HG02870 (cell line): ENCODE data around the gene CCDC170.
"Not testable (repeated sequence)": the region's sequence is repeated elsewhere in the genome, so short reads cannot be mapped to it uniquely, and the experiment has no call there.

Source experiments
- ATAC-seq: cut with Tn5 transposase; IDR thresholded peaks from one replicate; pipeline ENCODE4 v1.9.1; 2021; ENCODE audit warnings: mild to moderate bottlenecking, moderate library complexity; ENCODE audit not compliant: unreplicated experiment

Gene CCDC170, protein sequence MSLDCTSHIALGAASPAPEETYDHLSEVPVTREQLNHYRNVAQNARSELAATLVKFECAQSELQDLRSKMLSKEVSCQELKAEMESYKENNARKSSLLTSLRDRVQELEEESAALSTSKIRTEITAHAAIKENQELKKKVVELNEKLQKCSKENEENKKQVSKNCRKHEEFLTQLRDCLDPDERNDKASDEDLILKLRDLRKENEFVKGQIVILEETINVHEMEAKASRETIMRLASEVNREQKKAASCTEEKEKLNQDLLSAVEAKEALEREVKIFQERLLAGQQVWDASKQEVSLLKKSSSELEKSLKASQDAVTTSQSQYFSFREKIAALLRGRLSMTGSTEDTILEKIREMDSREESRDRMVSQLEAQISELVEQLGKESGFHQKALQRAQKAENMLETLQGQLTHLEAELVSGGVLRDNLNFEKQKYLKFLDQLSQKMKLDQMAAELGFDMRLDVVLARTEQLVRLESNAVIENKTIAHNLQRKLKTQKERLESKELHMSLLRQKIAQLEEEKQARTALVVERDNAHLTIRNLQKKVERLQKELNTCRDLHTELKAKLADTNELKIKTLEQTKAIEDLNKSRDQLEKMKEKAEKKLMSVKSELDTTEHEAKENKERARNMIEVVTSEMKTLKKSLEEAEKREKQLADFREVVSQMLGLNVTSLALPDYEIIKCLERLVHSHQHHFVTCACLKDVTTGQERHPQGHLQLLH

DNA sequence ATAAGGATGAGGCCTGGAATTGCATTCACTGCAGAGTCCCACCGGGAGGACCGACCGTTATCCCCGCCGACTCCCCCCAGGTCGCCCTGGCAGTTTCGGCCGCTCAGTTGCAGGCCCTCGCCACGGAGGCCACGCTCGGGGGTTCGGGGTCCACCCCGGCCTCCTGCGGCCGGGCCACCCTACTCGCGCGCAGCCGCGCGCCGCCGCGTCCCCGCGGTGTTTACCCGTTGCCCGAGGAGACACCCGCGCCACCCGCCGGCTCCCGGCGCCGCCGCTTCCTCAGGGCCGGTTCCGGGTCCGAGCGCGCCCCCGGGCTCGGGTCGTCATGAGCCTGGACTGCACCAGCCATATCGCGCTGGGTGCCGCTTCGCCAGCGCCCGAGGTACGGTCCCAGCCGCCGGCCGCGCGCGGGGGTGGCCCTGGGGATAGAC, at the start of gene CCDC170:
CCDC170 (plus strand) TSS at position 214 of the 431 bp plus-strand sequence; CDS start at position 326, 112 bp downstream.
- no peak for ATAC-seq

DNA sequence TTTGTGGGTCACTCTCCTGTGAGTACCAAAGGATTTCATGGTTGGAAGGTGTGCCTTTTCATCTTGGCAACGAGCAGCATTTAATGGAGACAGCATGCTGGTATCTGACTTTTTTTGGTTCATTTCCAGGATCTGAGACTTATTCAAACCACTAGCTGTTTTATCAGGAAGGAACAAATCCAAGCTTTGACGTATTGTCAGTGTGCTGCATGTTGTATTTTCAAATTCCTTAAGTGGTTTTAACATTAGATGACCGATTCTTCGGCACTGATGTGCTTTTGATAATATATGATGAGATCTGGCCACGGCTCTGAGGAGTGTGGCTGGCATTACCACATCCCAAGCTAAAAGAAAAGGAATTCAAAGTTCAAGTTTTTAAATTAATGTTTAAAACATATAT, 48.3 kb upstream of the CCDC170 start:
- ATAC-seq: no peak

DNA sequence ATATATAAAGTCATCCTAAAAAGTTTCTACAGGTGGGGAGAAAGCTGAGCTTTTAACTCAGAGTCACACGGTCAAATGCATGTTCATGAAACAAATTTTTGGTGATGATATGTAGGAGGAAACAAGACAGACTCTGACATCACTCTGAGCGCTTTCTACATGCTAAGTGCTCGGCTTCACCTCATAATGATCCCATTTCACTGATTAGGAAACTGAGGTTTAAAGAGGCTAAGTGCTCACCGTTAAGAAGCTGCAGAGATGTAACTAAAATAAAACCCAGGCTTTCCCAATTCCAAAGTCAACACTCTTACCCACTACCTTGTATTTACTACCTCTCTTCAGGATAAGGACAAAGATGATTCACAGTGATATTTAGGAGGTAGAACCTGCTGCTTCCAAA, 46.6 kb upstream of the CCDC170 start:
- ATAC-seq: no peak

DNA sequence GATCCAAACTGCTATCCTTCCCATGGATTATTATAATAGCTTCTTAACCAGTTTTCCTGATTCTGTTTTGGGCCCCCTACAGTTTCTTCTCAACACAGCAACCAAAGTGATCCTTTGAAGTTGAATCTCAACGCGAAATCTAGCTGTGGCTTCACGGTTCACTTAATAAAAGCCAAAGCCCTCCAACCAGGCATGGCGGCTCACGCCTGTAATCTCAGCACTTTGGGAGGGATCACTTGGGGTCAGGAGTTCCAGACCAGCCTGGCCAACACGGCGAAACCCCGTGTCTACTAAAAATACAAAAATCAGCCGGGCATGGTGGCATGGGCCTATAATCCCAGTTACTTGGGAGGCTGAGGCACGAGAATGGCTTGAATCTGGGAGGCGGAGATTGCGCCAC, 45.2 kb upstream of the CCDC170 start:
- no peak for ATAC-seq

DNA sequence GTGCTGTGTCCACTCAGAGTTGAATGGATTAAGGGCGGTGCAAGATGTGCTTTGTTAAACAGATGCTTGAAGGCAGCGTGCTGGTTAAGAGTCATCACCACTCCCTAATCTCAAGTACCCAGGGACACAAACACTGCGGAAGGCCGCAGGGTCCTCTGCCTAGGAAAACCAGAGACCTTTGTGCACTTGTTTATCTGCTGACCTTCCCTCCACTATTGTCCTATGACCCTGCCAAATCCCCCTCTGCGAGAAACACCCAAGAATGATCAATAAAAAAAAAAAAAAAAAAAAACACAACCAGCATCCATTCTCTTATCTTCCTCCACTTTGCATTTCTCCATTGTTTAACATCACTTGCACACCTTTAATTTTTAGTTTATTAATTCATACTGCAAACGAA, 42.9 kb upstream of the CCDC170 start:
- ATAC-seq: not testable (repeated sequence)

DNA sequence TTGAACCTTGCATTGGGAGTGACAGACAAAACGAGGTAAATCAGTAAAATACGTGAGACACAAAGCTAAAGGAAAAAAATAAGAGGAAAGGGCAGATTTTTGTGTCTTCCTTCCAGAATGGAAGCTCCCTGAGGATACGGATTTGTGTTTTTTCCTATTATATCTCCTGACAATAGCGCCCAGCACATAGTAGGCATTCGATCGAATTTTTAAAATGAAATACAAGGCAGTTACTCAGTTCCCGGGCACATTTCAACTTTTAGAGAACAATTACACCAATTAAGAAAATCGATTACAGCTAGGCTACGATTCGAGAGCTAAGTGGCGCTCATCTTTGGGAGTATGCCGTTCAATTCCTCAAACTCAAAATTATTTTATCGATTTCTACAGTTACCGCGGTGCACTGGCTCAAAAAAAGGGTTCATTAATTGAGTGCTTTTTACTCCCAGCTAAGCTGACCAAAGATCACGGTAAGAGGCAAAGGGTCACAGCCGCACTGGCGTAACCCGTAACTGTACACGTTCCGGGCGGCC, 42.3 kb upstream of the CCDC170 start:
- ATAC-seq: no peak

DNA sequence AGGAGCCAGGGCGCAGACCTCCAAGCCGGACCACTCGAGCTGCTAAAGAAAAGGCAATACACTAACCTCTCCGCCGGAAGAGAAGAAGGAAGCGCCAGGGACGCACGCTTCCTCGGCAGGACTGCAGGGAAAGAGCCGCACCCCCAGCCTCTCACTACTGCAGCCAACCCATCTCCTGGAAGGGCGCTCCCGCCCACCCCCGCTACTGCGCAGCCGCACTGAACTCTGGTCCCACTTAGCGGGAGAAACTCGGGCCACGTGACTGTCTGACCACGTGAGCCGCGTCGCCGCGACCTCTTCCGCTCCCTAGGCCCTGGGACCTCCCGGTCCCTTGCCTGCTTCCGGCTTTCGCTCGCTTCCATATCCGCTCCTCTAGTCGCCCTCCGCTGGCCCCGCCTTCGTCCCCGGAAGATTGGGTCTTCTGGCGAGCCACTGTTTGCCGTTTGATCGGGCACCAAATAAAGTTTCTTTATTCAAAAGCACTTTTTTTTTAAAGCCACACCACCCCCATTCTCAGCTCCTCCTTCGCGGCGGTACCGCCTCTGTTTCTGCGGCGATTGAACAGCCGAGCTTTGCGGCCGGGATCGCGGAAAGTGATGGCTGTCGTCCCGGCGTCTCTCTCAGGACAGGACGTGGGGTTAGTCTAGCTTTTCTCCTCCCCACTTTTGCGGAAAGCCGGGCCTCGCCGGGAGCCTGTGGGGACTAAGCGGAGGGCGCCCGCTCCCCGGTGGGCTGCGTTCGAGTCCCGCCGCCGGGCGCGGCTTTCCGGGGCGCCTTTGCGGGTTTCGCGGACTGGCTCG, 41.7 kb upstream of the CCDC170 start, which contains the start of gene RMND1:
RMND1 (minus strand) TSS at position 177 of the 800 bp plus-strand sequence. CDS start 6,315 bp downstream, outside the sequence.
- peak; percentile 96 for ATAC-seq

DNA sequence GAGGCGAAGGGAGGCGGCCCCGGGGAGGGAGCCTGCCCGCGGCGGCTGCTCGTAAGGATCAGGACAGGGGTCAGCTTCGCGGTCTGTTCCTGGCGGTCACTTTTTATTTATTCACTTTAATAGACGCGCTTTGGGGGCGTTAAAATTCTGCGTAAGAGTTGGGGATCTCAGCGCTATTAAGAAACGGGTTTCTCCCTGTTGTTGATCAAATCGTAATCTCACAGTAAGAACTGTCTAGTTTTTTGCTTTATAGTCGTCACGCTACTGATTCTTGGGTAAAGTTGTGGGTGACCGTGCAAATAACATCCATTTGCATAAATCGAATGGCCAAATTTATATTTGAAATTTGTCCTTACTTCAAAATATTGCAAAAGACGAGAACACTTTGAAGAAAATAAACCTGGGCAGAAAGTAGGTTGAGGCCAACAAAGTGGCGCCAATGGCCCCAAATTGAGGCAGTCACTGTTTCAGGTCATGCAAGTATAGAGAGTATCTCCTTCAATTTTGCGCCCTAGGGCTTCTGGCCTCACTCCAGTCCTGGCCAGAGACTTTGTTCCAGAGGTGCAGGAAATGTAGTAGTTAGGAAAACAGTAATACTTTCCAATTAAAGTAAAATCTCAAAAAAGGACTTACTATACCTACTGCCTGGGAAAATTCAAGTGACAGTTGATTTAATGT, 40.9 kb upstream of the CCDC170 start:
- ATAC-seq: no peak

DNA sequence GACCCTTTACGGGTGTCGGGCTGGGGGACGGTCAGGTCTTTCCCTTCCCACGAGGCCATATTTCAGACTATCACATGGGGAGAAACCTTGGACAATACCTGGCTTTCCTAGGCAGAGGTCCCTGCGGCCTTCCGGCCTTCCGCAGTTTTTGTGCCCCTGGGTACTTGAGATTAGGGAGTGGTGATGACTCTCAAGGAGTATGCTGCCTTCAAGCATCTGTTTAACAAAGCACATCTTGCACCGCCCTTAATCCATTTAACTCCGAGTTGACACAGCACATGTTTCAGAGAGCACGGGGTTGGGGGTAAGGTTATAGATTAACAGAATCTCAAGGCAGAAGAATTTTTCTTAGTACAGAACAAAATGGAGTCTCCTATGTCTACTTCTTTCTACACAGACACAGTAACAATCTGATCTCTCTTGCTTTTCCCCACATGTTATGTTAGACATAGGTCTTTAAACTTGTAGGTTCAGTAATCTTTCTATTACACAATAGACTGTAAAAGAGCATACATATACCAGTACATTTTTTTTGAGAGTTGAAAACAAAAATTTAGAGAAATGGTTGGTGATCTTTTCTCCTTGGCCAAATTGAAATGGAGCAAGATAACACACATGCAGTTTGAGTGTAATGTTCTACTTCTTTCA, 37.9 kb upstream of the CCDC170 start:
- not testable (repeated sequence) for ATAC-seq

DNA sequence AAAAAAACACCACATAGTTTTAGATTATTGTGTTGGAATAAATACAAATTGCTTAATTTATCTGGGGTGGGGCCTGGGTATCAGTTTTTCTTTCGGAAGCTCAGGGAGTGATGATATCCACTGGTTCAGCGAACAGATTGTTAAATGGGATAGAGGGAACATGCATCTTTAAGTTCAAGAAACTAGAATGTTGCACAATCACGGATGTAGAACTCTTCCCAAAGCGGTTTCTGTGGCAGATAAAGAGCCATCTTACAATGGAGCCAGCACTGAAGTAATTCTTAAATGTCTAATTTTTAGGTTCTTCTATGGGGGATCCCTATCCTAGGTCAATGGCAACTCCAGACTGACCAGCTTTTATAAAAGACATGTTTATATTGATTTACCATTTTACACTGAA, 32.1 kb upstream of the CCDC170 start:
- ATAC-seq: no peak

DNA sequence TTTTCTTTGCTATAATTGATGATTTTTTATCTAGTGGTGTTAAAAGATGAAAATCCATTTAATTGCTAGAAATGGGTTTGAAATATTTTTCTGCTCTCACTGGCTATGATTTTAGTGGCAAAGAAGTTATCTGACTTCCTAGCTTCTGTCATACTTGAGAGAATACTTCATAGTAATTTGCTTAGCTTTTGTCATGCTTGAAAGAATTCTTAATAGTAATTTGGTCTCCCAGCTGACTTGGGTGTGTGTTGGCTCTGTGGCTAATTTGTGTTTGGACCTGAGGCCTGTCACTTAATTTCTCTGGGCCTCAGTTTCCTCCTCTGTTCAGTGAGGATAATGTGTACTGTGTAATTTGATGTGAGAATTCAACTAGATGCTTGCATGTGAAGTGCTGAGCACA, 29.1 kb upstream of the CCDC170 start:
- no peak for ATAC-seq

DNA sequence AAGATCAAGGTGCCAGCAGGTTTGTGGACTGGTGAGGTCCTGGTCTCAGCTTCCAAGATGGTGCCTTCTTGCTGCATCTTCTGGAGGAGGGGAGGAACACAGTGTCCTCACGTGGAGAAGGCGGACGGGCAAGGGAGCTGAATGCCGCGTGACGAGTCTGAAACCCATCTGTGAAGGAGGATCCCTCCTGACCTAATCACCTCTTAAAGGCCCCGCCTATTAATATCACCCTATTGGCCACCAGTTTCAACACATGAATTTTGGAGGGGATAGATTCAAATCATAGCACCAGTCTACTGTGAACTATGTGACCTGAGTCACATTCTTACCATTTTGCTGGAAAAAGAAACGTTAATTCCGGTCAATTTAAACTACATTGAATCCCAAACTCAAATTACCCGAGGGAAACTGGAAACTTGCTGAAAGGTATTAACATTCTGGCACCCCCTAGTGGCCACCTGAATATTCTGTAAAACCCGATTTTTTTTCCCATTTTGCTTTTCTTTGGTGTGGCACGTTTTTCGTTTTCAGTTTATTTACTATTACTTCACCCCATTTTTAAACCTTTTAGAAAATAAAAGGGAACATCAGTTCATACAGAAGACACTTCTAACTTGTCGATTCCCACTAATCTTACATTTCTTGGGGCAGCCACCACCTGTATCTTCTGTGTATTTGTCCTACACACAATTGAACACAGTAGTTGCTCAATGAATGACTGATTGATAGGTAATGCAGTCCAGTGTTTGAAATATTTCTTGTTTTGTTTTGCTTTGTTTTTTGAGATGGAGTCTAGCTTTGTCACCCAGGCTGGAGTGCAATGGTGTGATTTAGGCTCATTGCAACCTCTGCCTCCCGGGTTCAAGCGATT, 17.9 kb upstream of the CCDC170 start:
- no peak for ATAC-seq

DNA sequence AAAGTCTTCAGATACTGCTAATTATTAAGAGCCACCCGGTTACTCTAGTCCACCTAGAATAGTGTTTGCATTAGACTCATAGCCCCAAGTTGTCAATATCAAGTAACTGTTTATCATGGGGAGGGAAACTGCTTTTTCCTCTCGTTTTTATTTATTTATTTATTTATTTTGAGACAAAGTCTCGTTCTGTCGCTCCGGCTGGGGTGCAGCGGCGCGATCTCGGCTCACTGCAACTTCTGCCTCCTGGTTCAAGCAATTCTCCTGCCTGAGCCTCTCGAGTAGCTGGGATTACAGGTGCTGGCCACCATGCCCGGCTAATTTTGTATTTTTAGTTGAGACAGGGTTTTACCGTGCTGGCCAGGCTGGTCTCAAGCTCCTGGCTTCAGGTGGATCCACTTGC, 16.1 kb upstream of the CCDC170 start:
- ATAC-seq: no peak

DNA sequence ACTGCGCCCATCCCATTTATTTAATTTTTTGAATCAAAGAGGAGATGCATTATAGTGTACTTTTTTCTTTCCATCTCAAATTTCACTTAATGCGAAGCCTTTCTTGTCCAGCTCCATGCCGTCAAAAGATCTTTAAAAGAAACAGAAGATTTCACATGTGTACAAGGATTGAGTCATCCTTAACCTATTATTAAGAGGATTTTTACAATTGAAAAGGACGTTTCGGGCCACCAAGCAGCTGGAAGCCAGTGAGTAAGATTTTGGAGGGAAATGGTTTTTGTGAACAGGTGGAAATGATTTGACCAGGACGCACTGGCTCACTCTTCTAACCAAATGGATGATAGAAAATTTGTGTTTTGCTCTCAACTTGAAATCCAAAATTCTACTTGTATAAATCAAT, 15.1 kb upstream of the CCDC170 start:
- ATAC-seq: no peak

DNA sequence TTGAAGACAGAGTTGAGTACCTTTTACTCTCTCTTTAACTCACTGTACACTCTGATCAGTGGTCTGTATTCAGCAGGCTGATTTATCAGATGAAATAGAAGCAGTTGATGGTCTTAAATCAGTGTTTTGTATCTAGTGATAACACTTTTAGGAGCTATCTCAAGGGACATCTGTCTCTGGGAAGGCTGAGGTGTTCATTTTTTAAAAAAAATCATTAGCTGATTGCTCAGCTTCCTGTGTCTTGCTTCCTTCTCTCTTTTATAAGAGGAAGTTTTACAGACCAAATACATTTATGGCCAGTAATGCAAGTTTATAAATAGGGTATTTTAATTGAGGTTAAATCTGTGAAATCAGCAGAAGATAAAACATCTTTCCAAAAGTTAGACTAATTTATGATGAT, 12.0 kb upstream of the CCDC170 start:
- ATAC-seq: no peak

DNA sequence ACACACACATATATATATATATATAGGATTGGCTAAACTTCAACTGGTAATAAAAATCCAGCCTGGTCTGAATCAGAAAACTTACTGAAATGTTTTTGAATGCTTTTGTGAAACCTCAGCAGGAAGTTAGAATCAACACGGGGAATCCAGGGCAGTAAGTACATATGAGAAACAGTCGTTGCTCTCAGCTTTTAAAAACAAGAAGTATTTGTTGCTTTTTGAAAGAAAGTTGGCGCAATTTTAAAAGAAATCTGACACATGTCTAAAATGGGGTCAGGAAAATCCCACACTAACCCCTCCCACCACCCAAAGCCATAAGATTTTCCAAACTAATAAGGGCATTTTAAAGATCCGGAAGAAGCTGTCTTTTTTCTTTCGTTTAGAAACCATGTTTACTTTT, 11.5 kb upstream of the CCDC170 start:
- no peak for ATAC-seq

DNA sequence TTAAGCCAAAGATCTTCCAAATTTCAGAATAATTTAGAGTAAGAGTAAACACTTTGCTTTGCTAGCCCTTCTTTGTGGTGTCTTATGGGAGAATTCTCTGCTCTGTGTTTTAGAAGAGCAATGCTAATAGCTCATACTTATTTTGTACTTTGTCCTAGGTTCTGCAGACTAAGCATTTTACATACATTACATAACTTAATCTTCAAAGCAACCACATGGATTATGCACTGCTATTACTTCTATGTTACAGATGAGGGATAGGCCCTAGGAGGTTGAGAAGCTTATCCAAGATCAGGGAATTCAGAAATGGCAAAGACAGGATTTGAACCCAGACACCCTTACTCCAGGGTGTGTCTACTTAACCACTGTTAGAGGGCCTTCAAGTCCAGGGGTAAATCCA, 9.8 kb upstream of the CCDC170 start:
- no peak for ATAC-seq

DNA sequence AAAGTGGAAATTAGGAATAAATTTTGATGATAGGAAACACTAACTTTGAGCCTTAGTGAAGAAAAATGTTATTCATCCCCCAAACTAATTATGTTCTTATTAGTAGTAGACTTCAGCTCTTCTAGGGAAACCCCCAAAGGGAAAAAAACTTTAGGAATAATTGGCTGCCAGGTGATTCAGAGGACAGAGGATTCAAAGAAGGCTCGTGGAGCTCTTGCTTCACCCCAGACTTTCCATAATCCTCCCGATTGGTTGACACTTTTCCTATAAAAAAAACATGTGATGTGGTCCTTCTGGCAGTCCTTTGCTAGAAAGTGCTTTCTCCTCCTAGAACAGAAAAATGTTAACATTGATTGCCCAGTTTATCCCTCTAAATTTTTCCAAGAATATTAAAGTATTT, 5.6 kb upstream of the CCDC170 start:
- no peak for ATAC-seq

DNA sequence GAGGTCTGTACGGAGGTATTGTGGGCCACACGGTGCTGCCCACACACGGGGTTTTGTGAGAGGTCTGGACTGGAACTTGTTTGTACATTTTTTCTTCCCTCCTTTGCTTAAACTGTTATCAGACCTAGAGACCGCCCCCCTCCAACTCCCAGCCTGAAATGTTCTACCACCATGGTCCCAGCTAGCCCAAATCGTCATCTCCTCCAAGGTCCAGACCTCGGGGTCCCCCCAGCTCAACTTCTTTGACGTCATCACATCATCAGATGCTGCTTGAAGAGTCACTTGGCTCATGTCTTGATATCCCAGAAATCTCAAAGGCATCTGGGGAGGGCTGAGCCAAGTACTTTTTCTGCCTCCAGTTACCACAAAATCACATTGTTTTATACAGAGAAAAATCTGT, 2.8 kb upstream of the CCDC170 start:
- no peak for ATAC-seq
